ENCODE results near the gene ZFYVE26.
A peak's percentile ranks its signal among the peaks of the same experiment; 100 is the strongest.

Gene ZFYVE26

GRCh38 chr14:67816326-67817002 lies at the start of gene ZFYVE26:
ZFYVE26 (minus strand) TSS chr14:67816590; CDS start chr14:67815963, 627 bp downstream.
- H3K4me3 ChIP-seq = peak within 1 kb of the TSS; percentile 82
- H3K9ac ChIP-seq = peak within 1 kb of the TSS; percentile 83
- peak within 1 kb of the TSS; percentile 71 for H3K27ac ChIP-seq
- H3K36me3 ChIP-seq = peaks cover 17% of the 10 kb centered on the region
- peak within 1 kb of the TSS; percentile 94 for H3K4me2 ChIP-seq
- H3K27me3 ChIP-seq = no peaks in the 10 kb centered on the region
- H3K4me1 ChIP-seq = peaks cover 41% of the 10 kb centered on the region
- no peaks in the 10 kb centered on the region for H4K20me1 ChIP-seq
- no peaks in the 10 kb centered on the region for H3K9me3 ChIP-seq
- TF ChIP-seq Cebpa-rat (IDR thresholded peaks at IDR 0.05) = no peak

- no peak overlapping the region for H3K4me2 ChIP-seq
- H3K9me3 ChIP-seq = no peaks in the 10 kb centered on the region
- H3K4me3 ChIP-seq = no peak overlapping the region
- no peaks in the 10 kb centered on the region for H3K4me1 ChIP-seq
- no peak for TF ChIP-seq Cebpa-rat (IDR thresholded peaks at IDR 0.05)
- H3K27me3 ChIP-seq = no peaks in the 10 kb centered on the region
- peaks cover 18% of the 10 kb centered on the region for H3K36me3 ChIP-seq
- no peak overlapping the region for H3K27ac ChIP-seq
- H4K20me1 ChIP-seq = no peaks in the 10 kb centered on the region
- H3K9ac ChIP-seq = no peak overlapping the region
Observed at GRCh38 chr14:67863223-67863622, 46.8 kb upstream of the ZFYVE26 start.

GRCh38 chr14:67859169-67859749 lies 42.9 kb upstream of the ZFYVE26 start:
- Histone ChIP-seq H3K4me1 (no peaks in the 10 kb centered on the region), H3K9me3 (no peaks in the 10 kb centered on the region), H3K4me2 (no peak overlapping the region), H3K9ac (no peak overlapping the region), H3K27ac (no peak overlapping the region), H3K27me3 (no peaks in the 10 kb centered on the region), H3K36me3 (peaks cover 4% of the 10 kb centered on the region; the same call in 1 of the 2 replicates), H4K20me1 (no peaks in the 10 kb centered on the region), H3K4me3 (no peak overlapping the region)
- no peak for TF ChIP-seq Cebpa-rat (IDR thresholded peaks at IDR 0.05)

GRCh38 chr14:67857778-67858350 lies 41.5 kb upstream of the ZFYVE26 start:
- Histone ChIP-seq H3K9me3 (no peaks in the 10 kb centered on the region), H3K9ac (no peak overlapping the region), H4K20me1 (no peaks in the 10 kb centered on the region), H3K27ac (no peak overlapping the region), H3K4me1 (peaks cover 4% of the 10 kb centered on the region; the same call in 1 of the 2 replicates), H3K36me3 (peaks cover 4% of the 10 kb centered on the region; the same call in 1 of the 2 replicates), H3K27me3 (no peaks in the 10 kb centered on the region), H3K4me3 (no peak overlapping the region), H3K4me2 (no peak overlapping the region)
- no peak for TF ChIP-seq Cebpa-rat (IDR thresholded peaks at IDR 0.05)

GRCh38 chr14:67856827-67857226 lies 40.4 kb upstream of the ZFYVE26 start:
- Histone ChIP-seq H3K27ac (no peak overlapping the region), H3K9me3 (no peaks in the 10 kb centered on the region), H3K27me3 (no peaks in the 10 kb centered on the region), H4K20me1 (no peaks in the 10 kb centered on the region), H3K4me1 (peaks cover 14% of the 10 kb centered on the region), H3K36me3 (peaks cover 4% of the 10 kb centered on the region; the same call in 1 of the 2 replicates), H3K4me2 (no peak overlapping the region), H3K9ac (no peak overlapping the region), H3K4me3 (no peak overlapping the region)
- TF ChIP-seq Cebpa-rat (IDR thresholded peaks at IDR 0.05) = no peak

GRCh38 chr14:67853715-67854114 lies 37.3 kb upstream of the ZFYVE26 start:
- H3K4me2 ChIP-seq = no peak overlapping the region
- H4K20me1 ChIP-seq = no peaks in the 10 kb centered on the region
- peaks cover 4% of the 10 kb centered on the region; the same call in 1 of the 2 replicates for H3K36me3 ChIP-seq
- TF ChIP-seq Cebpa-rat (IDR thresholded peaks at IDR 0.05) = no peak
- H3K9ac ChIP-seq = no peak overlapping the region
- H3K27ac ChIP-seq = no peak overlapping the region
- peaks cover 31% of the 10 kb centered on the region for H3K4me1 ChIP-seq
- H3K4me3 ChIP-seq = no peak overlapping the region
- H3K9me3 ChIP-seq = peaks cover 7% of the 10 kb centered on the region; the same call in 1 of the 2 replicates
- H3K27me3 ChIP-seq = no peaks in the 10 kb centered on the region

- TF ChIP-seq Cebpa-rat (IDR thresholded peaks at IDR 0.05) = no peak
- H3K27me3 ChIP-seq = no peaks in the 10 kb centered on the region
- no peak overlapping the region for H3K4me3 ChIP-seq
- peaks cover 4% of the 10 kb centered on the region; the same call in 1 of the 2 replicates for H3K36me3 ChIP-seq
- H3K4me1 ChIP-seq = peaks cover 31% of the 10 kb centered on the region
- no peak overlapping the region; the same call in 1 of the 2 replicates for H3K4me2 ChIP-seq
- H3K9ac ChIP-seq = no peak overlapping the region
- H3K9me3 ChIP-seq = peaks cover 14% of the 10 kb centered on the region
- no peaks in the 10 kb centered on the region for H4K20me1 ChIP-seq
- no peak overlapping the region for H3K27ac ChIP-seq
Observed at GRCh38 chr14:67852926-67853604, 36.7 kb upstream of the ZFYVE26 start.

GRCh38 chr14:67851785-67852410 lies 35.5 kb upstream of the ZFYVE26 start:
- peaks cover 20% of the 10 kb centered on the region for H3K9me3 ChIP-seq
- H3K4me3 ChIP-seq = no peak overlapping the region
- no peak overlapping the region; the same call in 1 of the 2 replicates for H3K9ac ChIP-seq
- no peak for TF ChIP-seq Cebpa-rat (IDR thresholded peaks at IDR 0.05)
- no peaks in the 10 kb centered on the region for H3K27me3 ChIP-seq
- peak overlapping the region; percentile 77 for H3K27ac ChIP-seq
- H4K20me1 ChIP-seq = no peaks in the 10 kb centered on the region
- peaks cover 31% of the 10 kb centered on the region for H3K4me1 ChIP-seq
- H3K36me3 ChIP-seq = 0 out of 2 replicates have a peak, but pooled peaks cover under 1% of the 10 kb centered on the region
- peak overlapping the region; percentile 69 for H3K4me2 ChIP-seq

GRCh38 chr14:67850066-67850830 lies 33.9 kb upstream of the ZFYVE26 start:
- H4K20me1 ChIP-seq = no peaks in the 10 kb centered on the region
- no peak for TF ChIP-seq Cebpa-rat (IDR thresholded peaks at IDR 0.05)
- peak overlapping the region; percentile 77 for H3K27ac ChIP-seq
- H3K4me3 ChIP-seq = no peak overlapping the region
- peaks cover 17% of the 10 kb centered on the region for H3K36me3 ChIP-seq
- H3K4me2 ChIP-seq = peak overlapping the region; percentile 69
- peaks cover 36% of the 10 kb centered on the region for H3K9me3 ChIP-seq
- no peaks in the 10 kb centered on the region for H3K27me3 ChIP-seq
- H3K9ac ChIP-seq = no peak overlapping the region
- H3K4me1 ChIP-seq = peaks cover 31% of the 10 kb centered on the region
